ENCODE data around the gene MYEOV. TPM values are rescaled to one million over a fixed set of nuclear protein-coding genes. Genes with fewer than 3 reads are reported as not detected.

MYEOV gene
- total RNA-seq, 1 experiment from 2014 or later: 1.4 TPM

DNA sequence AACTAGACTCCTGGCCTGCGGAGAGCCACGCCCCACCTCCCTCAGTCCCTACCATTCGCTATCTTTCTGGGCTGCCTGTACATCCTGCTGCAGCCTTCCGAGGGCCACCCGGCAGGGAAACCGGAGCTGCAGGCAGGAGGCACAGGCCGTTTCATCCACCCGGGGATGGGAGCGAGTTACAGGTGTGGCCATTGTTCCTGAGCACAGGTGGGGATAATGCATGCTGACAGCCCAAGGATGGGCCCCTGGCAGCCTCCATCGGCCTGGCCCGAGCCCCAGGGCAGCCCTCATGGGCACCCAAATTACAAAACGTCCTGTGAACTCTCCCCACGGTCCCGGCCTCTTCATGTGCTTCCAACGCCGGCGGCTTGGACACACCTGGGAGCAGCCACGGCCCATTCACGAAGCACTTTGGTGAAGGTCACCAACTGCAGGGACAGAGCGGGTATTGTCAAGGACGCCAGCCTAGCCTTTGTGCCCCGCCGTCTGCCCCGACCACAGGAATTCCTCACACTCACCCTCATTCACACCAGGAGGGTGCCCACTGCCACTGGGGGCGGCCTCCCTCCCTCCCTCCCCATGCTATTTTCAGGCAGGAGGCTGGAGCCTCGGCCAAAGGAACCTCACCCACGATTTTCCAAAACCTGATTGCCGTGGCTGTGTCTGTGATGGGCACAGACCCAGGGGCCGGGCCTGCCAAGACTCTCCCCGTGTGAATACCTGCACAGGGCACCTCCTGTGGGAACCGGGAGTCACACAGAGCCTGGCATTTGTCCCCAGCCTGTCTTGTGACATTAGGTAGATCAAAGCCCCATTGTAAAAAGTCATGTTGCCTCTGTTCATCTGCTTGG, 42.1 kb upstream of the MYEOV start (continued):
- TF ChIP-seq ZNF671 (CRISPR knock-in tag; IDR thresholded peaks at IDR 0.05) (no peak), RORB (CRISPR knock-in tag; IDR thresholded peaks at IDR 0.05) (no peak)

DNA sequence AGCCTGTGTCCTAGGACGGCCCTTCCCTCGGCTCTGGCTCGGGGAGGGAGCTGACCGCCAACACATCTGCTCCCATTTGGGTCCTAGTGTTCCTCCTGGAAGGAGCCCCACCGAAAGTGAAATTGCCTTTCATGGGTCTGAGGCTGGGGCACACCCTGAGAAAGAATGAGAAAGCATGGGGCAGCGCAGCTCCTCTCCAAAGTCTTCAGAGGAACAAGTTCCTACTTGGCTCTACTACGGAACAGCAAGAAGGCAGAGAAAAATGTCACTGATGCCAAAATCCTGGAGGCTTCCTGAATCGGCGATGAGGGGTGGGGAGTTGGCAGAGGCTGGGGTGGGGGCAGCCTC, 41.5 kb upstream of the MYEOV start:
- H3K27me3 Mint-ChIP-seq (ENCODE audit: low read depth): peaks cover 47% of the 10 kb centered on the region
- H3K4me1 Mint-ChIP-seq: peaks cover 34% of the 10 kb centered on the region
- ChIA-PET POLR2A (no interaction called here), CTCF (no interaction called here)
- no peak for ATAC-seq
- no peak for DNase-seq (ENCODE audit: low spot score)
- H3K9me3 Mint-ChIP-seq: peaks cover 36% of the 10 kb centered on the region
- H3K27ac Mint-ChIP-seq: no peak overlapping the region
- no peak for TF ChIP-seq TEAD4 (CRISPR knock-in tag; IDR thresholded peaks at IDR 0.05)
- no peak for TF ChIP-seq EMX1 (CRISPR knock-in tag; IDR thresholded peaks at IDR 0.05)
- no peak for TF ChIP-seq NFE2L1 (CRISPR knock-in tag; IDR thresholded peaks at IDR 0.05)
- no peak for TF ChIP-seq ESRRA (CRISPR knock-in tag; IDR thresholded peaks at IDR 0.05; ENCODE audit: borderline replicate concordance)
- TF ChIP-seq ZNF232 (CRISPR knock-in tag; IDR thresholded peaks at IDR 0.05): no peak
- TF ChIP-seq, protein P1, sequence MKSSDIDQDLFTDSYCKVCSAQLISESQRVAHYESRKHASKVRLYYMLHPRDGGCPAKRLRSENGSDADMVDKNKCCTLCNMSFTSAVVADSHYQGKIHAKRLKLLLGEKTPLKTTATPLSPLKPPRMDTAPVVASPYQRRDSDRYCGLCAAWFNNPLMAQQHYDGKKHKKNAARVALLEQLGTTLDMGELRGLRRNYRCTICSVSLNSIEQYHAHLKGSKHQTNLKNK (CRISPR knock-in tag; IDR thresholded peaks at IDR 0.05): no peak
- TF ChIP-seq, protein P2, sequence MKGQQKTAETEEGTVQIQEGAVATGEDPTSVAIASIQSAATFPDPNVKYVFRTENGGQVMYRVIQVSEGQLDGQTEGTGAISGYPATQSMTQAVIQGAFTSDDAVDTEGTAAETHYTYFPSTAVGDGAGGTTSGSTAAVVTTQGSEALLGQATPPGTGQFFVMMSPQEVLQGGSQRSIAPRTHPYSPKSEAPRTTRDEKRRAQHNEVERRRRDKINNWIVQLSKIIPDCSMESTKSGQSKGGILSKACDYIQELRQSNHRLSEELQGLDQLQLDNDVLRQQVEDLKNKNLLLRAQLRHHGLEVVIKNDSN (CRISPR knock-in tag; IDR thresholded peaks at IDR 0.05): no peak
- TF ChIP-seq, protein P3, sequence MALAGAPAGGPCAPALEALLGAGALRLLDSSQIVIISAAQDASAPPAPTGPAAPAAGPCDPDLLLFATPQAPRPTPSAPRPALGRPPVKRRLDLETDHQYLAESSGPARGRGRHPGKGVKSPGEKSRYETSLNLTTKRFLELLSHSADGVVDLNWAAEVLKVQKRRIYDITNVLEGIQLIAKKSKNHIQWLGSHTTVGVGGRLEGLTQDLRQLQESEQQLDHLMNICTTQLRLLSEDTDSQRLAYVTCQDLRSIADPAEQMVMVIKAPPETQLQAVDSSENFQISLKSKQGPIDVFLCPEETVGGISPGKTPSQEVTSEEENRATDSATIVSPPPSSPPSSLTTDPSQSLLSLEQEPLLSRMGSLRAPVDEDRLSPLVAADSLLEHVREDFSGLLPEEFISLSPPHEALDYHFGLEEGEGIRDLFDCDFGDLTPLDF (CRISPR knock-in tag; IDR thresholded peaks at IDR 0.05): no peak
- TF ChIP-seq ZNF219 (CRISPR knock-in tag; IDR thresholded peaks at IDR 0.05; ENCODE audit: borderline replicate concordance): no peak
- TF ChIP-seq, protein P4, sequence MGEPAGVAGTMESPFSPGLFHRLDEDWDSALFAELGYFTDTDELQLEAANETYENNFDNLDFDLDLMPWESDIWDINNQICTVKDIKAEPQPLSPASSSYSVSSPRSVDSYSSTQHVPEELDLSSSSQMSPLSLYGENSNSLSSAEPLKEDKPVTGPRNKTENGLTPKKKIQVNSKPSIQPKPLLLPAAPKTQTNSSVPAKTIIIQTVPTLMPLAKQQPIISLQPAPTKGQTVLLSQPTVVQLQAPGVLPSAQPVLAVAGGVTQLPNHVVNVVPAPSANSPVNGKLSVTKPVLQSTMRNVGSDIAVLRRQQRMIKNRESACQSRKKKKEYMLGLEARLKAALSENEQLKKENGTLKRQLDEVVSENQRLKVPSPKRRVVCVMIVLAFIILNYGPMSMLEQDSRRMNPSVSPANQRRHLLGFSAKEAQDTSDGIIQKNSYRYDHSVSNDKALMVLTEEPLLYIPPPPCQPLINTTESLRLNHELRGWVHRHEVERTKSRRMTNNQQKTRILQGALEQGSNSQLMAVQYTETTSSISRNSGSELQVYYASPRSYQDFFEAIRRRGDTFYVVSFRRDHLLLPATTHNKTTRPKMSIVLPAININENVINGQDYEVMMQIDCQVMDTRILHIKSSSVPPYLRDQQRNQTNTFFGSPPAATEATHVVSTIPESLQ (CRISPR knock-in tag; IDR thresholded peaks at IDR 0.05): no peak
- no peak for TF ChIP-seq ZNF317 (CRISPR knock-in tag; IDR thresholded peaks at IDR 0.05; ENCODE audit: borderline replicate concordance, low read depth)
- no peak for TF ChIP-seq JAZF1 (CRISPR knock-in tag; IDR thresholded peaks at IDR 0.05)
- TF ChIP-seq, protein P5, sequence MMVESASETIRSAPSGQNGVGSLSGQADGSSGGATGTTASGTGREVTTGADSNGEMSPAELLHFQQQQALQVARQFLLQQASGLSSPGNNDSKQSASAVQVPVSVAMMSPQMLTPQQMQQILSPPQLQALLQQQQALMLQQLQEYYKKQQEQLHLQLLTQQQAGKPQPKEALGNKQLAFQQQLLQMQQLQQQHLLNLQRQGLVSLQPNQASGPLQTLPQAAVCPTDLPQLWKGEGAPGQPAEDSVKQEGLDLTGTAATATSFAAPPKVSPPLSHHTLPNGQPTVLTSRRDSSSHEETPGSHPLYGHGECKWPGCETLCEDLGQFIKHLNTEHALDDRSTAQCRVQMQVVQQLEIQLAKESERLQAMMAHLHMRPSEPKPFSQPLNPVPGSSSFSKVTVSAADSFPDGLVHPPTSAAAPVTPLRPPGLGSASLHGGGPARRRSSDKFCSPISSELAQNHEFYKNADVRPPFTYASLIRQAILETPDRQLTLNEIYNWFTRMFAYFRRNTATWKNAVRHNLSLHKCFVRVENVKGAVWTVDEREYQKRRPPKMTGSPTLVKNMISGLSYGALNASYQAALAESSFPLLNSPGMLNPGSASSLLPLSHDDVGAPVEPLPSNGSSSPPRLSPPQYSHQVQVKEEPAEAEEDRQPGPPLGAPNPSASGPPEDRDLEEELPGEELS (CRISPR knock-in tag; IDR thresholded peaks at IDR 0.05): no peak
- TF ChIP-seq ELF4 (CRISPR knock-in tag; IDR thresholded peaks at IDR 0.05; ENCODE audit: low read depth): no peak
- TF ChIP-seq, protein P6, sequence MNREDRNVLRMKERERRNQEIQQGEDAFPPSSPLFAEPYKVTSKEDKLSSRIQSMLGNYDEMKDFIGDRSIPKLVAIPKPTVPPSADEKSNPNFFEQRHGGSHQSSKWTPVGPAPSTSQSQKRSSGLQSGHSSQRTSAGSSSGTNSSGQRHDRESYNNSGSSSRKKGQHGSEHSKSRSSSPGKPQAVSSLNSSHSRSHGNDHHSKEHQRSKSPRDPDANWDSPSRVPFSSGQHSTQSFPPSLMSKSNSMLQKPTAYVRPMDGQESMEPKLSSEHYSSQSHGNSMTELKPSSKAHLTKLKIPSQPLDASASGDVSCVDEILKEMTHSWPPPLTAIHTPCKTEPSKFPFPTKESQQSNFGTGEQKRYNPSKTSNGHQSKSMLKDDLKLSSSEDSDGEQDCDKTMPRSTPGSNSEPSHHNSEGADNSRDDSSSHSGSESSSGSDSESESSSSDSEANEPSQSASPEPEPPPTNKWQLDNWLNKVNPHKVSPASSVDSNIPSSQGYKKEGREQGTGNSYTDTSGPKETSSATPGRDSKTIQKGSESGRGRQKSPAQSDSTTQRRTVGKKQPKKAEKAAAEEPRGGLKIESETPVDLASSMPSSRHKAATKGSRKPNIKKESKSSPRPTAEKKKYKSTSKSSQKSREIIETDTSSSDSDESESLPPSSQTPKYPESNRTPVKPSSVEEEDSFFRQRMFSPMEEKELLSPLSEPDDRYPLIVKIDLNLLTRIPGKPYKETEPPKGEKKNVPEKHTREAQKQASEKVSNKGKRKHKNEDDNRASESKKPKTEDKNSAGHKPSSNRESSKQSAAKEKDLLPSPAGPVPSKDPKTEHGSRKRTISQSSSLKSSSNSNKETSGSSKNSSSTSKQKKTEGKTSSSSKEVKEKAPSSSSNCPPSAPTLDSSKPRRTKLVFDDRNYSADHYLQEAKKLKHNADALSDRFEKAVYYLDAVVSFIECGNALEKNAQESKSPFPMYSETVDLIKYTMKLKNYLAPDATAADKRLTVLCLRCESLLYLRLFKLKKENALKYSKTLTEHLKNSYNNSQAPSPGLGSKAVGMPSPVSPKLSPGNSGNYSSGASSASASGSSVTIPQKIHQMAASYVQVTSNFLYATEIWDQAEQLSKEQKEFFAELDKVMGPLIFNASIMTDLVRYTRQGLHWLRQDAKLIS (CRISPR knock-in tag; IDR thresholded peaks at IDR 0.05; ENCODE audit: borderline replicate concordance): no peak
- no peak for TF ChIP-seq SP1 (CRISPR knock-in tag; conservative IDR thresholded peaks at IDR 0.05)
- TF ChIP-seq, protein P7, sequence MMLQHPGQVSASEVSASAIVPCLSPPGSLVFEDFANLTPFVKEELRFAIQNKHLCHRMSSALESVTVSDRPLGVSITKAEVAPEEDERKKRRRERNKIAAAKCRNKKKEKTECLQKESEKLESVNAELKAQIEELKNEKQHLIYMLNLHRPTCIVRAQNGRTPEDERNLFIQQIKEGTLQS (CRISPR knock-in tag; conservative IDR thresholded peaks at IDR 0.05): no peak
- H3K4me3 Mint-ChIP-seq: no peak overlapping the region
- peaks cover 23% of the 10 kb centered on the region for H3K36me3 Mint-ChIP-seq

Data from WTC11 (cell line).